Measurements from ENCODE around the gene DLEU7.

DNA sequence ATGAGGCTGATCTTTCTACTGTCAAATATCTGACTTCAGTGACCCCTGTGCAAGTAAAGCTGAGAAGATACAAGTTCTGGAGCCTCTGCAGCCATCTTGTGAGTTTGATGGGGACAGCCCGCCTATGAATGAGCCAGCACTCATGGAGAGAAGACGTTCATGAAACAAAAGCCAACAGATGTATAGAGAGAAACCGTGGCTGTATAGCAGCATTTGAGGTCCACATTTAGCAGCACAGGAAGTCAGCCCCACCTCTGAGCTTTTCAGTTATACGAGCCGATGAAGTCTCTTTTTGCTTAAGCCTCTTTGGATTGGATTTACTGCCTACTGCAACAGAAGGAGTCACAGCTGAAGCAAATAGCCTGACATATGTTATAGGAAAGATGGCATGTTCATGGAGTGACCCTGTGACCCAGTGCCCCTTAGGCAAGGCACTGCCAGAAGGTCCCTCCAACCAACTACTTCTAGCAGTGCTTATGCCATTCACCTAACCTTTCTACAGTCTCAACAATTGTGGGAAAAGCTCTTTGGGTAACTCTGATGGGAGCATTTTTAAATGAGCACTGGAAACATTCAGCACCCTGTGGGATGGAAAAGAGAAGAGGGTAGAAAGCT is 3.5 kb upstream of the DLEU7 start:
- TF ChIP-seq POLR2A (IDR thresholded peaks at IDR 0.05) = no peak
- TF ChIP-seq, protein P1, sequence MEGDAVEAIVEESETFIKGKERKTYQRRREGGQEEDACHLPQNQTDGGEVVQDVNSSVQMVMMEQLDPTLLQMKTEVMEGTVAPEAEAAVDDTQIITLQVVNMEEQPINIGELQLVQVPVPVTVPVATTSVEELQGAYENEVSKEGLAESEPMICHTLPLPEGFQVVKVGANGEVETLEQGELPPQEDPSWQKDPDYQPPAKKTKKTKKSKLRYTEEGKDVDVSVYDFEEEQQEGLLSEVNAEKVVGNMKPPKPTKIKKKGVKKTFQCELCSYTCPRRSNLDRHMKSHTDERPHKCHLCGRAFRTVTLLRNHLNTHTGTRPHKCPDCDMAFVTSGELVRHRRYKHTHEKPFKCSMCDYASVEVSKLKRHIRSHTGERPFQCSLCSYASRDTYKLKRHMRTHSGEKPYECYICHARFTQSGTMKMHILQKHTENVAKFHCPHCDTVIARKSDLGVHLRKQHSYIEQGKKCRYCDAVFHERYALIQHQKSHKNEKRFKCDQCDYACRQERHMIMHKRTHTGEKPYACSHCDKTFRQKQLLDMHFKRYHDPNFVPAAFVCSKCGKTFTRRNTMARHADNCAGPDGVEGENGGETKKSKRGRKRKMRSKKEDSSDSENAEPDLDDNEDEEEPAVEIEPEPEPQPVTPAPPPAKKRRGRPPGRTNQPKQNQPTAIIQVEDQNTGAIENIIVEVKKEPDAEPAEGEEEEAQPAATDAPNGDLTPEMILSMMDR (IDR thresholded peaks at IDR 0.05) = no peak
- no peak for TF ChIP-seq POLR2AphosphoS5 (IDR thresholded peaks at IDR 0.05)
